Urothelium cell line (cell line): ENCODE results near the gene DPYD.

ENCODE experiments used
- DNase-seq: peaks from one replicate; pipeline ENCODE4 v3.0.0; 2011; ENCODE audit warnings: low spot score, mixed read lengths
- FAIRE-seq: peaks from 2 replicates; lab custom pipeline; 2011; peaks lifted over from hg19 to GRCh38; lab: Jason Lieb, UNC

Gene DPYD

DNA sequence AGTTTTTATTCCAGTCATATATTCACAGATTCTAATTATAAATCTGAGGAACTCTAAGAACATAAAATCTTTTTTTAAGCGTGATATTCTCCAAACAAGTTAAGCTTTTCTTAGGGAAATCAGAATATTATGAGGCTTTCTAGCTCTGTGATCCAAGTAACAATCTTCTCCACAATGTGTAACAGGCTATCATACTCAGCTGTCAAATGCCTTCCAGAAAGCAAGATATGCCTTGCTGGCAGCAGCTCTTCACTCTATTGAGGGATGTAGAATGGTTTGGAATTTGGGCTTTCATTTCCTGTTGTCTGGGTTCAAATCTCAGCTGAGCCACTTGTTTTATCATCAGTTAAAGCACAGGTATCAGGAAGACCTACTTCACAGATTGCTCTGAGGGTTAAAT lies 752.8 kb downstream of the DPYD start:
- DNase-seq (no peak), FAIRE-seq (no peak)

DNA sequence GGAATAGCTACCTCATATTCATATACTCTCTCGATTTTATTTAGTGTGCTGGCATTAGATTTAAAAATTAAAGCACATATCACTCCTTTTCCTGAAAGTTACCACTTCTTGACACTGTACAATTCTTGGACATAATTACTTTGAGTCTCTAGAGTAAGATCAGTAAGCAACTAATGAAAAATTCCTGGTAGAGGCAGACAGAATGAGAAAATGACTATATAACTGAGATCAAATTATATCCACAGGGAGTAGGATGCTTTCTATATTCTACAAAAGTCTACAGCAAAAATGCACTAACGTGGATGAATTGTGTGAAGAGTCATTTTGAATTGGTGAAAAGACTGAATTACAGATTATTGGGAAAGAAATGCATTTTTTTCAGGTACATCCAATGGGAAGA lies 753.6 kb downstream of the DPYD start:
- no peak for FAIRE-seq

DNA sequence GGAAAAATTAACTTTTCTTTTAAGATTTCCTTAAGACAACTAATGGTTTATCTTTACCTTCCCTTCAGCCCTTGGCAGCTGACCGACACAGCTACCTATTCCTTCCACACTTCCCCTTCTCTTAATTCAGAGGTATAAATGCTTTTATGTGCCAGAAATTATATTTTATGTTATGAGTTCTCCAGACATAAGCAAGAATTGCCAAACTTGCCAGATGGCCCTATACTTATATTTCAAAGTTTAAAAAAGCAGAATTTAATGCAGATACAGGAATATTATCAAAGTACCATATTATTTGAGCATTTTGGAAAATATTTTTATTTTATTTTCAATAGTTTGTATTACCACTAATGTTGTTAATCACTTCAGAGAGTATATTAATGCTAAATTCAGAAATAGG lies 754.2 kb downstream of the DPYD start:
- DNase-seq = no peak
- FAIRE-seq = no peak

More for the DNA sequence above, 753.6 kb downstream of the DPYD start:
- no peak for DNase-seq

DNA sequence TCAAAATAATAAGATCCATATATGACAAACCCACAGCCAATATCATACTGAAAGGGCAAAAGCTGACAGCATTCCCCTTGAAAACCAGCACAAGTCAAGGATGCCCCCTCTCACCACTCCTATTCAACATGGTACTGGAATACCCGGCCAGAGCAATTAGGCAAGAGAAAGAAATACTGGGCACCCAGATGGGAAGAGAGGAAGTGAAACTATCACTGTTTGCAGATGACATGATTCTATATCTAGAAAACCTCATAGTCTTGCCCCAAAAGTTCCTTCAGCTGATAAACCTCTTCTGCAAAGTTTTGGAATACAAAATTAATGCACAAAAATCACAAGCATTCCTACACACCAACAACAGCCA lies 756.6 kb downstream of the DPYD start:
- DNase-seq = no peak
- FAIRE-seq = no peak

DNA sequence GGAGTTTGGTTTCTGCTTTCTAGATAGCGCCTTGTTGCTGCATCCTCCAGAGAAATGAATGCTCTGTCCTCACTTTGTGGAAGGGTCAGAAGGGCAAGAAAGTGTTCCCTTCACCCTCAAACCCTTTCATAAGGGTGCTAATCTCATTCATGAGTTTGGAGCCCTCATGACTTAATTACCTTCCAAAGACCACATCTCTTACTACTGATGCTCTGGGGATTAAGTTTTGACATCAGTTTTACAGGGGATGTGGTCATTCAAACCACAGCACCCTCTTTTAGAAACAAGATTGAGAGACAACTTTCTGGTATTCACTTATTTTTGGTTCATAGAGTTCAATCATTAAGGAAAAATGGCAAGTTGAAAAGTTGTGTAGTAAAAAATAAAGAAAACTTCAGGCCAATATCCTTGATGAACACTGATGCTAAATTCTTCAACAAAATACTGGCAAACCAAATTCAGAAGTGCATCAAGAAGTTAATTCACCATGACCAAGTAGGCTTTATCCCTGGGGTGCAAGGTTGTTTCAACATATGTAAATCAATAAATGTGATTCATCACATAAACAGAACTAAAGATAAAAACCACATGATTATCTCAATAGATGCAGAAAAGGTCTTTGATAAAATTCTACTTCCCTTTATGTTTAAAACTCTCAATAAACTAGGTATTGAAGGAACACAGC lies 757.1 kb downstream of the DPYD start:
- FAIRE-seq (no peak), DNase-seq (no peak)

DNA sequence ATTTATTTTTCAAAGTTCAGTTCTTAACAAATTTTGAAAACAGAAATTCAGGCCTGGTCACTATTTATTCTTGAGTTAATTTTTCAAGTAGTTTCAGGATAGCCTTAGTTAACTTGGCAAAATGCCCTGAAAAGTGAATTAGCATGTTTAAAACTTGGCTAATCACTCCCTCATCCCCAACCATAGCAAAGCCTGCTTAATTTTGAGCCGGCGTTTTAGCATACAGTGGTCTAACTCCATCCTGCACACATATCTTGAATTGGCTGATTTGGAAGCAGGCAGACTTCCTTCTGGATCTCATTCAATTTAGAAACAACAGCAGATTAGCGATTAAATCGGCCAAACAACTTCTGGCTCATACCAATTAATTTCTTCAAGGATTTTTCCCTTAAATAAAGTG lies 760.0 kb downstream of the DPYD start:
- DNase-seq (no peak), FAIRE-seq (no peak)

DNA sequence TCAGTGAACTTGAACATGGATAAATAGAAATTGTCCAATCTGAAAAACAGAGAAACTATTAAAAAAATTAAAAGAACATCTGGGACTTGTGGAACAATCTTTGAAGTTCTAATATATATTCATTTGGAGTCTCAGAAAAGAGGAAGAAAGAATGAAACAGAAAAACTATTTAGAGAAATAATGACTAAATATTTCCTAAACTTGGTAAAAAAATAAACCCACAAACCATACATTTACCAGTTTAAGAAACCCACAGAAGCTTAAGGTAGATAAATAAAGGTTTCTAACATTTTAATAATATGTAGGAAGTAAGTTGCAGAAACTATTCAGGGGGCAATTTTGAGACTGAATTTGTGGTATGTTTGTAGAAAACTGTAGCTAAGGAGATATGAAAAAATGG lies 761.5 kb downstream of the DPYD start:
- FAIRE-seq = no peak

DNA sequence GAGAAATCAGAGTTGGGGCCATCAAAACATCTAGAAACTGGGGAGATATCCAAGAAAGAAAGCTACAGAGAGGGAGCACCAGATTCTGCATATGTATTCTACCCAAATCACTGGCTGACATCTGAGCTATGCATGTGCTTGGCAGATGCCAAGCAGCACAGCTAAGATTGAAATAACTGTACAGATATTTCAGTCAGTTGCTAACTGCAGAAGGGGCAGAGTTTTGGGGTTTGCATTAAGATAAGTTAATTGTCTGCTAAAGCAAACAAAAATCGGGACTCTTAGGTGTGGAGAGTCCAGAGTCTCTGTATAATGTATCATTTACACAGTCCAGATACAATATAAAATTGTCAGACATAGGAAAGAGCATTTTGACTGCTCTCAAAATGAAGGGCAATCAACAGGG lies 762.1 kb downstream of the DPYD start:
- DNase-seq (no peak), FAIRE-seq (no peak)

More for the DNA sequence above, 761.5 kb downstream of the DPYD start:
- DNase-seq = no peak

DNA sequence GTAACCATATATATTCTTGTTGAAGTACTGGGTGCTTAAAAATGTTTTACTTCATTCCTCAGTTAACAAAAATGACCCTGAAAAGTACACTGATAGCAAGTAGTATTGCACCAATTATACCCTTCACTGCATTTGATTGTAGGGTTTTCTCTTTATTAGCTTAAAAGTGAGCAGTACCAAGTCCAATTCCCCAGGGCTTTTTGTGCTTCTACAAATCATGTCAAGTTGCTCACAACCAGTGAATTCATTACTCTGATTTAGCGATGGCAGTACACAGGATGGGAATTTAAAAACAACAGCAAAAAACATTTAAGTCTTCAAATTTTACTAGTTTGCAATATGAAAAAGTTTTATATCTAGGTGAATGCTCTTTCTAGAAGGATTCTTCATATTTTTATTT lies 762.8 kb downstream of the DPYD start:
- no peak for DNase-seq
- FAIRE-seq = no peak

DNA sequence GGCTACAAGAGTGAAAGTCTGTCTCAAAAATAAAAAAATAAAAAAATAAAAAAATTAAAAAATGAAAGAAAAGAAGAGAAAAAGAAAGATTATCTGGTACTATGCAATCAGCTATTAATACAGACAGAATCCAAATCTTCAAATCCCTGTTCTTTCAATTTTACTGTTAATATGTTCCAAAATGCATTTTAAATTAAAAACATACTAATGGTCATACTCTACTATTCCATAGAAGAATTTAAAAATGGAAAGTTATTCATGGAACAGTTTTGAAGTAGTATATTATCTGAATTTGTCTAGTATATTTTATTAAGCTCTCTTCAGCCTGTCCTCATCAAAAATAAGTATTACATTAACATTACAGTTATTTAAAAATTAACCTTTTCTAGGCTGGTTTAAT lies 769.2 kb downstream of the DPYD start:
- DNase-seq (no peak), FAIRE-seq (no peak)

DNA sequence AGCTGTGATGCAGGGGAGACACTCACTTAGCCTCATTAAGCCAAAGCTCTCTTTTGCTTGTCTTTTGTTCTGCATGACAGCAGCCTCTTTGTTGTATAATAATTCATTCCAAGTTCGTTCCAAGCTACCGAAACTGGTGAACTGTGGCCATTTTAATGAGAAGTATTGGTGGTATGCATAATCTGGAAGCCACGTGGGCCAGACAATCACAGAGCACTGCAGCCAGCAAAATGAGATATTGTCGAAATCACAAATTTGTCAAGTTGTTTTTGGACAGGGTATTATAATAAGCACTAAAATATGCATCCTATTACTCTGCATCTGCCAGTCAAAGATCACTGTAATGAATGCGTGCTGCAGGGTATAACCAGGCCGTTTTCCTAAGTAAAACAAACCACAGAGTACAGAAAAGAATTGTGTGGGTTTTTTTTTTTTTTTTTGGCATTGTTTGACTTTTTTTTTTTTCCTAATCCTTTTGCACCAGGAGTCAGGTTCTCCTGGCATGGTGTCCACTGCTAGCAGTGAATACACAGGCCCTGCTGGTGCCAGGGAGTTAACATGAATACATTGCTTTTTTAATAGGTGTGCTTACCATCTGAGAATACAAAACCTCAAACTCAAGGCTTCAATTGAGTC lies 775.4 kb downstream of the DPYD start:
- DNase-seq = peak; percentile 30
- no peak for FAIRE-seq

DNA sequence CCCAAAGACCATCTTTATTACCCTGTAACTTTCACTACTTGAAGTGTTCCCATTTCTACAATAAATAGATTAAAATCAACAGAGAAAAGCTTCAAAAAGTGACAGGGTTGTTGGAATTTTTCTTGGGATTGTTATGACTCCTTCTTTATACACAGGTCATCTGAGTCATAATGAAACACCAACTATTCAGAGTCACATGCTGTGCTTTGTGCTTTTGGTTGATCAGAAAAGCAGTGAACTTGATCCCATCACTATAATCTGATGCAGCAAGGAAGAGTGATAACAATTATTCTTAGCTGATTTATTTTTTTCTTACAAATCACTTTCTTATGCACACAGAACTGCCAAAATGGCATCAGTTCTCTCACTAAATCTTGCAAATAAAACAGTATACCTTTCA lies 776.3 kb downstream of the DPYD start:
- peak; percentile 29 for DNase-seq

DNA sequence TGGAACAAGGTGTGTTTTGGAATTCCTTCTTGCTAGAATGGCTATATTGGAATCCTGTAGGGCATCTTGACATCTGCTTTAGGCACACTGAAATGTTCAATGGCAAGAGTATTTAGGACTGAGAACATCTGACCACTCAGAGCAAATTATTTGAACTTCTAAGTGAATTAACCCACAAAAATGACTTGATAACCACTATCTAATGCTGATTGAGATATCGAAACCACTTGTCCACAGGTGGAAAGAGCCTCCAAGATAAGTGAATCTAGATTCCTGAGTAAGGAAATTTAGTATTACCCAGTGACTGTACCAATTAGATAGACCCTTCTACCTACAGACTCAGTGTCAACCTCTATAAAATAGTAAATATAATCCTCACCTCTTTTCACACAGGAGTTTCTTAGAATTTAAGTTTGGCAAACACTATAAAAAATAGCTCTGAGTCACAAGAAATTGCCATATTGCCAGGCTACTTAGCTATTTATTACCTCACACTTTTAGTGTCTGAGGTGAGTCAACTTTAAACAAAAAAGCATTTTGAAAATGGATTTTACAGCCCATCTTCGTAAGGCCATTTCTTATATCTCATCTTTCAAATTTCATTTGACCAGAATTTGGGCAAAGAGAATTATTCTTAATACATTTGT lies 777.5 kb downstream of the DPYD start:
- FAIRE-seq = no peak
- peak; percentile 10 for DNase-seq

More for the DNA sequence above, 776.3 kb downstream of the DPYD start:
- no peak for FAIRE-seq

DNA sequence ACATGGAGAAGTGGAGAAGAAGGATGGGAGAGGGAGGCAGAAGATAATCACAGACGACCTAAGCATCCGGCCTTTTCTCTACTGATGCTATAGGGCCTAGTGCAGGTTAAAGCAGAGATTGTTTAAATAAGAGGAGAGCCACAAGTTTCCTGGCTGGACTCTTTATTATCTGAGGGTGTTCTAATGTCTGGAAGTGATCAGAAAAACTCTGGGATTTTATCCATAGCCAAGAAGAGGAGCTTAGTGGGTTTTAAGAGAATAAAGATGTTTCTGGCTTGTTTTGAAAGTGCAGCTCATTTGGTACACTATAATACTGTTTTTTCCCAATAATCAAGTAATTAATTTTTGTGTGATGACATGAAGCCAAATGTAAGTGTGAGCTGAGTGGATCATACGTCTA lies 780.2 kb downstream of the DPYD start:
- FAIRE-seq (no peak), DNase-seq (no peak)

DNA sequence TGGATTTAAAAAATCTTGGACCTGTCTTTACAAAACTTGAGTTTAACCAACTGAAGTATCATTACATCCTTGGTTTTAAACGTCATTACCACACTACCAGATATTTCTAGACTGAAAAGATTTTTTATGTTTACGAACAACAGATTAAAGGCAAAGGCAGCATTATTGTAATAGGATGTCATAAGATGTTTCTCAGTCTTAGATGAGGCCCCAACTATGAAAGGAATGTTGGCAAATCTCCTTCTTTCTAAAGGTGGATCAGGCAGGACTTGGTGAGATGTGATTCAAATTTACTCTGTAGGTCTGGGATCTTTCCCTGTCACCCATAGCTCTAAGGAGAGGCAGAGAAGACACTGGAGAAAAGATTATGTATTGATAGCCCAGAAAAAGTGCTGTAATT lies 781.3 kb downstream of the DPYD start:
- DNase-seq (peak; percentile 7), FAIRE-seq (no peak)

DNA sequence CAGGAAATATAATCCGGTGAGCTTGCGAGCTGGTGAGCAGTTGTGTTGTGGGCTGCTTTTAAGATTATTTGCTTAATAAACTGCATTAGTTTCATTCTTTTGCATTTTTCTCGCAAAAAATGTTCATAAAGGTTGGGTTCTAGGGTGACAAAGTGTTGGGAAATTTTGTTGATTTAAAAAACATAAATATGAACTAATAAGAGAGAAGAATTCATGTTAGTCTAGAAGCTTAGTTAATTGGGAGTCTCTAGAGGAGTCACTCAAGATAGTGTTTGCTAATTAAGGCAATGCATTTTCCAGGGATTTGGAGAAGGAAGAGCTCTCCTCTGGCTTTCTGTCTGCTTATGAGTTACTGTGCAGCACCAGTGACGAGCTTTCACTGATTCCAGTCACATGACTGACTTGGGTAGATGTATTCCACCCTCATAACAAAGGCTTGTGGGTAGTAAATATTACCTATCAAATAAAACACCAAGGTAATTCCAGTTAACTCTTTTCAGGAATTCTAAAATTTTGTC lies 782.3 kb downstream of the DPYD start:
- FAIRE-seq (no peak), DNase-seq (no peak)

DNA sequence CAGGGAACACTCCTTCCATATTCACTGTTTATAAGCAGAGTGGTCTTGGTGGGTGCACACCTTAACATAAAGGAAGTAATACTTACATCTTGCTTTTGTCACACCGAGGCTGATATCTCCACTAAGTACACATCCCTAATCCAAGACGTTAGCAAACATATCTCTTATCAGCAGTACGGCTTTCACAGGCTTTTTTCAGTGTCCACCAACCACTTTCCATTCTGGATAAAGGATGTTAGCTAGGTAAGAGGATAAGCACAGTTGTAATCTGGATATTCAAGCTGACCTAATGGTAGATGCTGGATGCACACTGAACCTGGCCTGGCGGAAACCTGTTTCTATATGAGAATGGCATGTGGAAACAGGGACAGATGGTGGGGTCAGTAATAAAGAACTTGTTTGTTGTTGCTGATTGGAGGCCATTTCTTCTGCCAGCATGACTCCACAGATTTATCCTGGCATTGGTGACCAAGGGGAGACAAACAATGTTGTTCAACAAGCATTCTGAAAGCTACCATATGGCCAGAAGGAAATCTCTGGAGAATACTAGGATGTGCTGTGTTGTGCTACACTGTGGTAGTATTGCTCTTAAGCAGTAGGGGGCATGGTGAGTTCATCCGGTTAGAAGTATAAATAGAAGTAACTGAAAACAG lies 782.8 kb downstream of the DPYD start:
- peak; percentile 62 for DNase-seq

DNA sequence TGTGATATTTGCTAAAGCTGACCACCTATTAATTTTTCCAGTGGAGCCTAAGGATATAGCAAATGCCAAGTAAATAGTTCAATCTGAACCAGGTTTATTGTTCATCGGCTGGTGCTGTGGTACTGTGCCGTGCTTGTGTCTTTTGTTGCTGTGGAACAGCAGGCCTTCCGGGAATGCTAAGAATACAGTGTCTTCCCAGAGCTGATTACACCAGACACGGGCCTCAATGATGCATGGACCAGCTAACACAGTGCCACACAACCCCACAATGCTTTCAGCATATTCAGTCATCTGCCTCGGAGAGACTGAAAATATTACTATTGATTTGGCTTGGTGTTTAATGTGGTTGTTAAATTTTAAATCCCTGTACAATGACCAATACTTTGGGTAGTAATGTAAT lies 783.8 kb downstream of the DPYD start:
- DNase-seq = no peak
- FAIRE-seq = no peak

More for the DNA sequence above, 782.8 kb downstream of the DPYD start:
- FAIRE-seq = no peak

DNA sequence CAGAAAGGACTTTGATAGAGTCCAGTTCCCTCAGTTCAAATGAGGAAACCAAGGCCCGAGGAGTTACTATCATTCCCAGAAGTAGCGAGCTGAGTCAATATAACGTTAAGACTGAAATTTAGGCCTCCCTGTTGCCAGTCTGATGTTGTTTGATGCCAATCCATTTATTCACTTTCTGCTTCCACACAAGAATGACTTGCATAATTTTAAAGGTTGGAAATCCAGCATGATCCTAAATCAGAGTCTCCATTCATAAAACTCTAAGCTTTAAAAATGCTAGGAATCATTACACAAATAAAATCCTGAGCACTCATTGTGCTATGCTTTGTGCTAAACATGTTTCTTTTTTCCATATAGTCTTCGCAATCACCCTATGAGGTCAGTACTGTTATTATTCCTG lies 784.9 kb downstream of the DPYD start:
- DNase-seq (no peak), FAIRE-seq (no peak)

DNA sequence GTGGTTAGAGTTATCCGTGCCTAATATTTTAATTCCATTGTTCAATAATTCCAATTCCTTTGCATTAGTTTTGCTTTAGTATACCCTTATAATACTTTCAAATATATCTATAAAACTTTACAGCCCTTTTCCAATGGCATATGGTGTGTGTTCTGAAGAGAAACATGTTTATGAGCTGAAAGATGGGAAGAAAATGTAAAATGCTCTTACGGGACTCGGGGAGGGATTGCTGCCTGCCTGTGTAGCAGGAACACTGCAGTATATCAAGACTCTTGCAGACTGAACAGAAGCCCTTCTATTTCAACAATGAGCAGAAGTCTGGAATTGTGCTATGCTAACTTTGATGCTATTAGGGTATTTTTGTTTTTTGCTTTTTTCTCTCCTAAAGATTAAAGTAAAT lies 792.4 kb downstream of the DPYD start:
- no peak for FAIRE-seq
- DNase-seq = no peak

DNA sequence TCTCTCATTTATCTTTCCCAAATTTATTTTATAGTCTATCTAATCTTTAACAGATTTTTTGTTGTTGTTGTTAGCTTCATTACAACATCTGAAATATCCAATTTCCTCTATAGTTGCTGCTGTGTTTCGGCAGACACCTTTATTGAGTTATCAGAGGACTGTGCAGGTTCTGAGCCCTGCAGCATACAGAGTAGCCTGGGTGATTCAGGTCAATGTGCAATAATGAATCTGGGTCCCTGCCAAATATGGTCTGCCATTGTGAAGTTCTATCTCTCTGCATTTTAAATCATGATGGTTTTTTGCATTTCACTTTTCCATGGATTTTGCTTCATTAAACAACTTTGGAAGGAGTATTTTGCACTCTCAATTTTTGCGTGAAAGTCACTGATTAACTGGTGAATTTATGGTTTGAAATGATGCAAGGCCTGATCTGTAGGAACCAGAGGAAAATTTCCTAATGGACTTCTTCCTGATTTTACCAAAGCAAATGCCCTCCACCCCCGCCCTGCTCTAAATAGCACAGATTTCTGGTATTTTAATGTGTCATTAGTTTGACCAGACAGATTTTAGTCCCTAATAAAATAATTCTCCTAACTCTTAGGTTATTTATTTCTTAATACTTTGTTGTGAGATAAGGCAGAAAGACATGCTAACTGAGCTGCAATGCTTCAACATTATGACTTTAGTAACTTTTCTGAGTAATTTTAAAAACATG lies 797.0 kb downstream of the DPYD start:
- no peak for FAIRE-seq
- no peak for DNase-seq
